Naive thymus-derived CD4-positive, alpha-beta T cell (primary cell): ENCODE measurements around the gene RADIL. TPM values are rescaled to one million over a fixed set of nuclear protein-coding genes. Genes with fewer than 3 reads are reported as not detected.

Experiments
- ATAC-seq: fragments of 150-1000 bp; cut with Tn5 transposase; 2 replicates; pipeline ENCODE4 v1.10.0; 2021; ENCODE audit warnings: mild to moderate bottlenecking, moderate library complexity
- CTCF ChIA-PET: fragments of 350-600 bp; sonication (Branson Sonifier 250); formaldehyde crosslinking; loops from one replicate; lab custom pipeline; 2021; ENCODE audit warnings: antibody characterized with exemption; lab: Charles Lee
- POLR2A ChIA-PET: fragments of 350-600 bp; sonication (Branson Sonifier 250); formaldehyde crosslinking; loops from one replicate; lab custom pipeline; 2021; ENCODE audit warnings: antibody characterized with exemption, inconsistent platforms; lab: Charles Lee
- DNase-seq, 9 donors: peaks; one replicate each; pipeline versions ENCODE4 v3.0.0 to v3.0.0-alpha.2; 2020 to 2022; ENCODE audit warnings: mixed read lengths in 1 of 9
- H3K27ac ChIP-seq: one replicate; pipeline ENCODE4 v1.7.0; 2013; ENCODE audit warnings: mild to moderate bottlenecking, low read depth, low read length, moderate library complexity
- H3K27me3 ChIP-seq, 2 donors: one replicate each; pipeline ENCODE4 v1.7.0; 2013; ENCODE audit warnings: low read length in 2 of 2, mild to moderate bottlenecking in 2 of 2, moderate library complexity in 2 of 2; ENCODE audit not compliant: control insufficient read depth in 2 of 2, insufficient read depth in 2 of 2
- H3K36me3 ChIP-seq, 3 experiments: 1 replicate in 2 of 3; 2 replicates in 1 of 3; pipeline ENCODE4 v1.7.0; 2013; ENCODE audit warnings: low read length in 3 of 3, mild to moderate bottlenecking in 3 of 3, moderate library complexity in 1 of 3; ENCODE audit not compliant: insufficient read depth in 3 of 3, control insufficient read depth in 2 of 3
- H3K4me1 ChIP-seq, 2 donors: one replicate each; pipeline ENCODE4 v1.7.0; 2013; ENCODE audit warnings: low read length in 2 of 2, mild to moderate bottlenecking in 2 of 2, moderate library complexity in 1 of 2; ENCODE audit not compliant: control insufficient read depth in 2 of 2, insufficient read depth in 2 of 2
- H3K4me3 ChIP-seq: 2 replicates; pipeline ENCODE4 v1.7.0; 2013; ENCODE audit warnings: mild to moderate bottlenecking, low read length
- H3K9me3 ChIP-seq, 3 experiments: 1 replicate in 2 of 3; 2 replicates in 1 of 3; pipeline ENCODE4 v1.7.0; 2013; ENCODE audit warnings: low read length in 3 of 3; ENCODE audit not compliant: control insufficient read depth in 2 of 3
- H3K27ac Mint-ChIP-seq, 9 donors: one replicate each; pipeline ENCODE4 v1.8.0; 2020 to 2022; ENCODE audit warnings: mixed read lengths in 9 of 9, mild to moderate bottlenecking in 8 of 9, moderate library complexity in 5 of 9, inconsistent platforms in 2 of 9
- H3K27me3 Mint-ChIP-seq, 5 donors: one replicate each; pipeline ENCODE4 v1.8.0; 2021 to 2022; ENCODE audit warnings: mixed read lengths in 5 of 5, mild to moderate bottlenecking in 1 of 5
- H3K36me3 Mint-ChIP-seq, 5 donors: one replicate each; pipeline ENCODE4 v1.8.0; 2020 to 2022; ENCODE audit warnings: mixed read lengths in 5 of 5, mild to moderate bottlenecking in 3 of 5, inconsistent platforms in 1 of 5
- H3K4me1 Mint-ChIP-seq, 7 donors: one replicate each; pipeline ENCODE4 v1.8.0; 2020 to 2022; ENCODE audit warnings: mixed read lengths in 7 of 7, mild to moderate bottlenecking in 3 of 7, inconsistent platforms in 1 of 7
- H3K4me3 Mint-ChIP-seq, 10 donors: one replicate each; pipeline ENCODE4 v1.8.0; 2020 to 2022; ENCODE audit warnings: mild to moderate bottlenecking in 10 of 10, mixed read lengths in 10 of 10, moderate library complexity in 6 of 10, inconsistent platforms in 2 of 10
- H3K9me3 Mint-ChIP-seq, 11 donors: one replicate each; pipeline ENCODE4 v1.8.0; 2020 to 2022; ENCODE audit warnings: mixed read lengths in 11 of 11, mild to moderate bottlenecking in 4 of 11, inconsistent platforms in 1 of 11, moderate library complexity in 1 of 11
- intact Hi-C, 2 donors: fragments of 100-400 bp; cut with micrococcal nuclease; formaldehyde crosslinking; loops; one replicate each; pipeline ENCODE4 v1.15.1; 2023
- polyA plus RNA-seq, 2 donors: library from polyadenylated mRNA; unstranded; fragments of 300-500 nt; fragmentation: Illumina TruSeq; gene quantifications; one replicate each; pipeline ENCODE4 v1.2.3, GENCODE V29; 2021
- total RNA-seq, 6 experiments: library from RNA in 5 of 6; stranded (reverse) in 5 of 6; gene quantifications; 1 replicate in 5 of 6; 2 replicates in 1 of 6; pipeline ENCODE4 v1.2.3 and lab custom pipeline; 2021 to 2026

The RADIL gene
- total and polyA plus RNA-seq, 7 experiments from 2014 or later: 0.04 to 0.12 (median 0.08) TPM; not detected in 4

DNA sequence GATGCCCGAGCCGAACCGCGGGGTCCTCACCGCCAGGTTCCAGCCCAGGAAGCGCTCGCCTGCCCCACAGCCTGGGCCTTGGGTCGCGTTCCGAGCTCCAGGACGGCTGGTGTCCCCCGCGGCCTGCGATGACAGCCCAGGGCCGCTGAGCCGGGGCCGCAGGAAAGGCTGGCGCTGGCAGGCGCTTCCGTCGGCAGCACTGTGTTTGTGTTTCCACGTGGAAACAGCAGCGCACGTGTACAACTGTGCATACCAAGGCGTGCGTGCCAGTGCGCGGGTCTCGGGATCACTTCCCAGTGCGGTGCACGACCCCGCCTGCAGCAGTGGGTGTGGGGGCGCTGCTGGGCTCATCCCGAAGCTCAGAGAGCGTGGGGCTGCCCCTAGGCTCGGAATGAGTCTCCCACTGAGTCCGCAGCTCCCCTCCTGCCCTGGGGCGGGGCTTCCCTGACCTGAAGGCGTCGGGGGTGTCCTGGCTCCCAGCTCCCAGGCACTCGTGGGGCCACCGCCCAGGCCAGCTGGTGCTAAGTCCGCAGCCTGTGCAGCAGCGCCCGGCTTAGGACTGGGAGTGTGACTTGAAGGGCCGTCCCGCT, 90.9 kb downstream of the RADIL start:
- H3K36me3 Mint-ChIP-seq: peaks cover 0 to 7% (median 0%) of the 10 kb centered on the region in 5 donors
- DNase-seq (peak in 1 of 9 donors; percentile 48), ATAC-seq (peak; percentile 24)
- Histone ChIP-seq H3K9me3 (no peaks in the 10 kb centered on the region), H3K27ac (peak overlapping the region; percentile 44), H3K4me3 (peak overlapping the region; percentile 37), H3K36me3 (peaks cover 0 to 43% (median 3%) of the 10 kb centered on the region in 3 experiments), H3K4me1 (no peaks in the 10 kb centered on the region), H3K27me3 (no peaks in the 10 kb centered on the region)
- peak overlapping the region in 5 of 10 donors; percentile 15 to 45 (median 29) for H3K4me3 Mint-ChIP-seq
- intact Hi-C loops: loop anchor here (1.0 to 5.0 kb wide), 2 partner anchors 17 to 90 kb away; partner anchors contain the start of genes AP5Z1 (in 2 of the 2) and RADIL (in 1 of the 2)
- H3K9me3 Mint-ChIP-seq: peaks cover 0 to 1% (median 0%) of the 10 kb centered on the region in 11 donors
- no peak overlapping the region for H3K27ac Mint-ChIP-seq
- CTCF ChIA-PET: interaction anchor here (0.7 to 1.0 kb wide), 4 partner anchors 16 to 151 kb away, joined by 3 read pairs; partner anchors contain the start of gene AP5Z1
- H3K4me1 Mint-ChIP-seq: peaks cover 0 to 8% (median 6%) of the 10 kb centered on the region in 7 donors
- no peaks in the 10 kb centered on the region for H3K27me3 Mint-ChIP-seq
- POLR2A ChIA-PET: interaction anchor here (0.5 to 3.3 kb wide), 2 partner anchors 17 to 37 kb away, joined by 3 to 32 read pairs; partner anchors contain the start of gene AP5Z1

DNA sequence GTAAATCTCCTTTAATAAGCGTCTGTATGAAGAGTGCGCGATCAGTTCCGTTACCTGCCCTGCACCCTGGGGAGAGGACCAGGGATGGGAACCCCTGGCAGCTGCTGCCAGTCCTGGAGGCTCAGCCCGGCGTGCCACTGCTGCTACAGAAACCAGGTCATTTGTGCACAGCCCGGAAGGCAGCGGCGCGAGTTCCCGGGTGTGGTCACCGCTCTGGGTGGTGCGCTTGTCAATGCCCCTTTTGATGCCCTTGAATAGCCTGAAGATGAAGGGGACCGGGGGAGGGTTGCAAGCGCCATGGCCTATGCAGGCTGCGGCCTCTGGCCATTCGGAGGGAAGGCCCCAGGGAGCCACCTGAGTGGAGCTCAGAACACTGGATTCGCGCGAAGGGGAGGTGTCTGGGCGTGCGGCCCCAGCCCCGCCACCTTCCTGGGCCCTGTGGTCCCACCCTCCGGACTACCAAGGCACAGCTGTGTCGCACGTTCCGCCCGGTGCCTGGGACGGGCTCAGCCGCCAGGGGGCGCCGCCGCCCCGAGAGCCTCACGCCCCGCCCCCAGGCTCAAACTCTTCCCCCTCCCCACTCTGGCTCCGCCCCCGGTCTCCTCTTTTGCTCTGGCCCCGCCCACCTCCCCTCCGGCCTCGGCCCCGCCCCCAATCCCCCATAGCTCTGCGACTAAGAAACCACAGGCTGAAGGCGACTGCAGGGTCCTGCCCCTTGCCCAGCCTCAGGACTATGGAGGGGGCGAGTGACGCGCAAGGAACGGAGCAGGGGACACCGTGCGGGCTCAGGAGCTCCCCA, 91.6 kb downstream of the RADIL start:
- DNase-seq: peak; percentile 68 to 87 (median 79)
- Mint-ChIP-seq H3K27ac (peak overlapping the region in 2 of 9 donors; percentile 49 to 54), H3K27me3 (no peaks in the 10 kb centered on the region), H3K36me3 (peaks cover 0 to 7% (median 0%) of the 10 kb centered on the region in 5 donors), H3K9me3 (peaks cover 0 to 1% (median 0%) of the 10 kb centered on the region in 11 donors), H3K4me3 (peak overlapping the region in 8 of 10 donors; percentile 5 to 66 (median 42)), H3K4me1 (peaks cover 0 to 8% (median 6%) of the 10 kb centered on the region in 7 donors)
- intact Hi-C loops: loop anchor here (1.0 to 5.0 kb wide), 2 partner anchors 17 to 90 kb away; partner anchors contain the start of genes AP5Z1 (in 2 of the 2) and RADIL (in 1 of the 2)
- peak; percentile 96 for ATAC-seq
- H3K27me3 ChIP-seq: no peaks in the 10 kb centered on the region
- CTCF ChIA-PET: interaction anchor here (0.6 to 1.0 kb wide), 4 partner anchors 15 to 150 kb away, joined by 3 to 4 read pairs (median 3); partner anchors contain the start of gene AP5Z1
- POLR2A ChIA-PET: interaction anchor here (0.6 to 3.3 kb wide), 5 partner anchors 13 to 182 kb away, joined by 3 to 32 read pairs (median 3); partner anchors contain the start of gene AP5Z1
- no peaks in the 10 kb centered on the region for H3K4me1 ChIP-seq
- H3K4me3 ChIP-seq: peak overlapping the region; percentile 37
- peaks cover 0 to 50% (median 3%) of the 10 kb centered on the region in 3 experiments for H3K36me3 ChIP-seq
- peak overlapping the region; percentile 44 for H3K27ac ChIP-seq
- no peaks in the 10 kb centered on the region for H3K9me3 ChIP-seq

DNA sequence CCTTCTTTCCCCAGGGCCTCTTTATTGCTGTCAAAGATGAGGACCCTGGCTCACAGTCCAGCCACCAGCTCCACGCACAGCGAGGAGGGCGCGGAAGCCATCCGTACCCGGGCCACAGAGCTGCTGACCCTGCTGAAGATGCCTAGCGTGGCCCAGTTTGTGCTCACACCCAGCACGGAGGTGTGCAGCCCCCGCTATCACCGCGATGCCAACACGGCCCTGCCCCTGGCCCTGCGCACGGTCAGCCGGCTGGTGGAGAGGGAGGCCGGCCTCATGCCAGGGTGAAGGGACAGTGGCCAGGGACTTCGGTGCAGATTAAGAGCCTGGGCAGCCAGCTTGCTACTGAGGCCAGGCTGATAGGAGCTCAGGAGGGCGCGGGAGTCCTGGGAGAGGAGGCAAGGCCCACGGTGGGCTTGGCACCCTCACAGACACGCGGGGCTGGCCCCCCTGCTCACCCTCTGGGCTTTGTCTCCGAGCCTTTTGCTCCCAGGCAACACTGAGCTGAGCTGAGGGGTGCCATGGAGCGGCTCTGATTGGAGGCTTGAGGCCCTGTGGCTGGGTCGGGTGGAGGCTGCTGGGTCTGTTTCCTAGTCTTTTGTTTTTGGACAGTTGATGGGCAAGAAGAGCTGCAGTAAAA, 92.3 kb downstream of the RADIL start:
- no peak for ATAC-seq
- peak overlapping the region in 5 of 10 donors; percentile 5 to 64 (median 41) for H3K4me3 Mint-ChIP-seq
- Histone ChIP-seq H3K9me3 (no peaks in the 10 kb centered on the region), H3K27ac (no peak overlapping the region), H3K4me1 (no peaks in the 10 kb centered on the region), H3K27me3 (no peaks in the 10 kb centered on the region), H3K36me3 (peaks cover 0 to 57% (median 4%) of the 10 kb centered on the region in 3 experiments), H3K4me3 (no peak overlapping the region)
- ChIA-PET CTCF (interaction anchor here (0.6 to 1.3 kb wide), 4 partner anchors 15 to 294 kb away, joined by 3 to 4 read pairs (median 3); partner anchors contain the start of gene AP5Z1), POLR2A (interaction anchor here (1.1 to 3.3 kb wide), 3 partner anchors 13 to 183 kb away, joined by 3 to 32 read pairs (median 3); partner anchors contain the start of gene AP5Z1)
- peak overlapping the region in 3 of 9 donors; percentile 2 to 54 (median 49) for H3K27ac Mint-ChIP-seq
- intact Hi-C loops: loop anchor here in 1 of 2 donors (5.0 kb wide), 1 partner anchor 91 kb away; the partner anchor contains the start of gene RADIL
- H3K27me3 Mint-ChIP-seq: no peaks in the 10 kb centered on the region
- peaks cover 0 to 8% (median 6%) of the 10 kb centered on the region in 7 donors for H3K4me1 Mint-ChIP-seq
- H3K36me3 Mint-ChIP-seq: peaks cover 0 to 7% (median 0%) of the 10 kb centered on the region in 5 donors
- peaks cover 0 to 1% (median 0%) of the 10 kb centered on the region in 11 donors for H3K9me3 Mint-ChIP-seq
- no peak for DNase-seq

DNA sequence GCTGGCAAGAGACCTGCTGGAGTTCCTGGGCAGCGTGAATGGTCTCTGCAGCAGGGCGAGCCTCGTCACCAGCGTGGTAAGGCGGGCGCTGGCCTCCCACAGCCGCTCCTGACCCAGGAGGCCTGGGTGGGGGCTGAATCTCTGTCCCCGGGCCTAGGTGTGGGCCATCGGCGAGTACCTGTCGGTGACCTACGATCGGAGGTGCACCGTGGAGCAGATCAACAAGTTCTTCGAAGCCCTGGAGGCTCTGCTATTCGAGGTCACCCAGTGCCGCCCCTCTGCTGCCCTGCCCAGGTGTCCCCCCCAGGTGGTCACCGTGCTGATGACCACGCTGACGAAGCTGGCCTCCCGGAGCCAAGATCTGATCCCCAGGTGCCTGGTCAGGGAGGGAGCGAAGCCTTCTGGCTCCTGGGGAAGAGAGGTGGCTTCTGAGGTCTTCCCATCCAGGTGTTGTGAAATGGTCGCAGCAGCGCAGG, 93.0 kb downstream of the RADIL start:
- peaks cover 0 to 64% (median 8%) of the 10 kb centered on the region in 3 experiments for H3K36me3 ChIP-seq
- Mint-ChIP-seq H3K27ac (no peak overlapping the region), H3K4me1 (peaks cover 0 to 8% (median 6%) of the 10 kb centered on the region in 7 donors), H3K27me3 (no peaks in the 10 kb centered on the region), H3K36me3 (peaks cover 0 to 7% (median 0%) of the 10 kb centered on the region in 5 donors), H3K9me3 (peaks cover 0 to 1% (median 0%) of the 10 kb centered on the region in 11 donors), H3K4me3 (no peak overlapping the region)
- no peak overlapping the region for H3K27ac ChIP-seq
- no peaks in the 10 kb centered on the region for H3K27me3 ChIP-seq
- intact Hi-C loops: loop anchor here in 1 of 2 donors (5.0 kb wide), 1 partner anchor 92 kb away; the partner anchor contains the start of gene RADIL
- ChIA-PET POLR2A (interaction anchor here (1.3 to 3.3 kb wide), 2 partner anchors 15 to 184 kb away, joined by 3 to 32 read pairs; partner anchors contain the start of gene AP5Z1), CTCF (interaction anchor here (1.3 kb wide), 1 partner anchor 294 kb away, joined by 3 read pairs; no protein-coding TSS in a partner anchor)
- no peak overlapping the region for H3K4me3 ChIP-seq
- H3K9me3 ChIP-seq: no peaks in the 10 kb centered on the region
- no peak for ATAC-seq
- no peaks in the 10 kb centered on the region for H3K4me1 ChIP-seq
- no peak for DNase-seq

DNA sequence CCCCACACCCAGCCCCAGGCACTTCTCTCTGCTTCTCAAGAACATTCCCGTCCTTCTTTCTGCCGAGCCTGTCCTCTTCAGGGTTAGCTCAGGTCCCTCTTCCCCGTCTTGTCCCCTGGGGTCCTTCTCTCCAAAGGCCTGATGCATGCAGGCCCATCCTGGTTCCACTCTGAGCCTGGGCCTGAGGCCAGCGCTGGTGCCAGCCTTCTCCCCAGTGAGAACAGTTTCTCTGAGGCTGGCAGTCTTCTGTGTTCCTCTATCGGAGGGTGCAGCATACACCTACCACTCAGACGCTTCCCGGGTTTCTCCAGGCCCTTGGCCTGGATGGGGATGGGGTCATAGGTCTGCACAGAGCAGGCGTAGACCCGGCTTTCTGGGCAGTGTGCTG, 93.4 kb downstream of the RADIL start:
- ATAC-seq: no peak
- H3K27me3 Mint-ChIP-seq: no peaks in the 10 kb centered on the region
- Histone ChIP-seq H3K27ac (no peak overlapping the region), H3K4me1 (no peaks in the 10 kb centered on the region), H3K9me3 (no peaks in the 10 kb centered on the region), H3K4me3 (no peak overlapping the region), H3K36me3 (peaks cover 0 to 69% (median 11%) of the 10 kb centered on the region in 3 experiments), H3K27me3 (no peaks in the 10 kb centered on the region)
- CTCF ChIA-PET: interaction anchor here (0.6 to 1.8 kb wide), 3 partner anchors 12 to 295 kb away, joined by 3 to 4 read pairs (median 4); no protein-coding TSS in a partner anchor
- H3K36me3 Mint-ChIP-seq: peaks cover 0 to 7% (median 0%) of the 10 kb centered on the region in 5 donors
- peaks cover 0 to under 1% (median 0%) of the 10 kb centered on the region in 11 donors for H3K9me3 Mint-ChIP-seq
- POLR2A ChIA-PET: no interaction called here
- H3K4me3 Mint-ChIP-seq: no peak overlapping the region
- no peak for DNase-seq
- peaks cover 0 to 8% (median 6%) of the 10 kb centered on the region in 7 donors for H3K4me1 Mint-ChIP-seq
- no peak overlapping the region for H3K27ac Mint-ChIP-seq
- intact Hi-C loops: loop anchor here in 1 of 2 donors (5.0 kb wide), 1 partner anchor 92 kb away; the partner anchor contains the start of gene RADIL
